SK-N-SH treated with all-trans-retinoic acid at 6 μM for 48 hours (cell line): ENCODE measurements around the gene GDF2.

Source experiments
- ATAC-seq: fragments of 200-7000 bp; cut with Tn5 transposase; 3 replicates; pipeline ENCODE4 v1.9.1; 2020; ENCODE audit warnings: mild to moderate bottlenecking, moderate library complexity
- ARNTL ChIP-seq: fragments of 450-650 bp; formaldehyde crosslinking; IDR thresholded peaks from 2 replicates; pipeline ENCODE4 v1.5.0; 2020; ENCODE audit warnings: low read depth, mild to moderate bottlenecking, moderate library complexity, borderline replicate concordance
- BACH2 ChIP-seq: fragments of 250-450 bp; sonication (Bioruptor Pico); IDR thresholded peaks from 2 replicates; pipeline ENCODE4 v1.9.0; 2021; ENCODE audit warnings: mild to moderate bottlenecking, borderline replicate concordance
- CREB5 ChIP-seq: fragments of 250-450 bp; sonication (Bioruptor Pico); IDR thresholded peaks from 2 replicates; pipeline ENCODE4 v1.5.1; 2020; ENCODE audit warnings: low read depth, mild to moderate bottlenecking, moderate library complexity
- CSDC2 ChIP-seq: fragments of 250-450 bp; sonication (Bioruptor Pico); IDR thresholded peaks from 2 replicates; pipeline ENCODE4 v1.5.0; 2020; ENCODE audit warnings: mild to moderate bottlenecking, moderate library complexity
- CSRNP3 ChIP-seq: fragments of 250-450 bp; sonication (Bioruptor Pico); IDR thresholded peaks from 2 replicates; pipeline ENCODE4 v1.5.1; 2021; ENCODE audit warnings: mild to moderate bottlenecking, moderate library complexity
- ESRRG ChIP-seq: fragments of 250-450 bp; sonication (Bioruptor Pico); IDR thresholded peaks from 2 replicates; pipeline ENCODE4 v1.6.1; 2021; ENCODE audit warnings: mild to moderate bottlenecking
- GLIS3 ChIP-seq: fragments of 250-450 bp; sonication (Bioruptor Pico); IDR thresholded peaks from 2 replicates; pipeline ENCODE4 v1.5.0; 2020; ENCODE audit warnings: mild to moderate bottlenecking, moderate library complexity
- ISL1 ChIP-seq: fragments of 250-450 bp; sonication (Bioruptor Pico); IDR thresholded peaks from 2 replicates; pipeline ENCODE4 v2.1.2; 2022; ENCODE audit warnings: mild to moderate bottlenecking, moderate library complexity
- OSR1 ChIP-seq: fragments of 250-450 bp; sonication (Bioruptor Pico); IDR thresholded peaks from 2 replicates; pipeline ENCODE4 v1.8.0; 2022; ENCODE audit warnings: moderate library complexity, mild to moderate bottlenecking, inconsistent platforms
- PPARA ChIP-seq: fragments of 250-450 bp; sonication (Bioruptor Pico); IDR thresholded peaks from 2 replicates; pipeline ENCODE4 v1.5.0; 2020; ENCODE audit warnings: mild to moderate bottlenecking, borderline replicate concordance
- RARB ChIP-seq: fragments of 250-450 bp; sonication (Bioruptor Pico); IDR thresholded peaks from 2 replicates; pipeline ENCODE4 v1.8.0; 2021; ENCODE audit warnings: mild to moderate bottlenecking, moderate library complexity
- SNAI2 ChIP-seq: fragments of 250-450 bp; sonication (Bioruptor Pico); IDR thresholded peaks from 2 replicates; pipeline ENCODE4 v1.5.0; 2020; ENCODE audit warnings: mild to moderate bottlenecking, moderate library complexity
- TCF4 ChIP-seq: fragments of 250-450 bp; sonication (Bioruptor Pico); IDR thresholded peaks from 2 replicates; pipeline ENCODE4 v1.8.0; 2021; ENCODE audit warnings: mild to moderate bottlenecking, moderate library complexity, borderline replicate concordance
- TOX ChIP-seq: fragments of 250-450 bp; sonication (Bioruptor Pico); IDR thresholded peaks from 2 replicates; pipeline ENCODE4 v1.8.0; 2021; ENCODE audit warnings: mild to moderate bottlenecking, moderate library complexity, borderline replicate concordance
- ZC3H10 ChIP-seq: fragments of 250-450 bp; sonication (Bioruptor Pico); IDR thresholded peaks from 2 replicates; pipeline ENCODE4 v1.5.1; 2021; ENCODE audit warnings: mild to moderate bottlenecking, moderate library complexity
- ZFP3 ChIP-seq: fragments of 250-450 bp; sonication (Bioruptor Pico); IDR thresholded peaks from 2 replicates; pipeline ENCODE4 v1.5.0; 2020; ENCODE audit warnings: mild to moderate bottlenecking, moderate library complexity
- ZFP30 ChIP-seq: fragments of 450-650 bp; formaldehyde crosslinking; IDR thresholded peaks from 2 replicates; pipeline ENCODE4 v1.5.0; 2022; ENCODE audit warnings: mild to moderate bottlenecking, moderate library complexity
- ZNF565 ChIP-seq: fragments of 450-650 bp; formaldehyde crosslinking; conservative IDR thresholded peaks from 2 replicates; pipeline ENCODE4 v1.5.0; 2020; ENCODE audit warnings: low read depth, mild to moderate bottlenecking, moderate library complexity
- ZNF70 ChIP-seq: fragments of 450-650 bp; formaldehyde crosslinking; IDR thresholded peaks from 2 replicates; pipeline ENCODE4 v1.5.0; 2020; ENCODE audit warnings: mild to moderate bottlenecking, moderate library complexity
- ZNF8 ChIP-seq: fragments of 450-650 bp; formaldehyde crosslinking; IDR thresholded peaks from 2 replicates; pipeline ENCODE4 v1.5.0; 2020; ENCODE audit warnings: mild to moderate bottlenecking, moderate library complexity
- TF ChIP-seq, protein P1 (sequence below): fragments of 250-450 bp; sonication (Bioruptor Pico); IDR thresholded peaks from 2 replicates; pipeline ENCODE4 v1.8.0; 2020; ENCODE audit warnings: mild to moderate bottlenecking, moderate library complexity, borderline replicate concordance
- TF ChIP-seq, protein P2 (sequence below): fragments of 250-450 bp; sonication (Bioruptor Pico); IDR thresholded peaks from 2 replicates; pipeline ENCODE4 v1.5.0; 2020; ENCODE audit warnings: mild to moderate bottlenecking, moderate library complexity

Gene GDF2

DNA sequence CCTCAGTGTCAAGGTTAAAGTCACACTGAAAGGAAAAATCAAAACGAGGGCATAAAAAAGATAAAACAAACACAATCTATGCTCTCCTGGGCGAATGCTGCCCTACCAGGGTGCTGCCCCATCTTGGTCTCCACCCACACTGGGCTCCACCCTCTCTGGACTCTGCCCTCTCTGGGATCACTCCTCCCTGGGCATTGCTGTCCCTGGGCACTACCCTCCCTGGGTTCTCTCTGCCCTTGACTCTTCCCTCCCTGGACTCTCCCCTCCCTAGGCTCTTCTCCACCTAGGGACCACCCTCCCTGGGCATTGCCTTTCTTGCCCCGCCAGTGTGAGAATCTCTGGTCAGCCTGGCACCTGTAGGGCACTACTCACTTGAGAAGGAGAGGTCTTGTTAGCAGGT lies 8.6 kb downstream of the GDF2 start:
- TF ChIP-seq TCF4 (no peak), TOX (no peak), ZNF8 (CRISPR knock-in tag) (no peak), ESRRG (CRISPR knock-in tag) (no peak), CREB5 (CRISPR knock-in tag) (no peak), CSDC2 (no peak), ZNF70 (no peak)
- TF ChIP-seq, protein P1, sequence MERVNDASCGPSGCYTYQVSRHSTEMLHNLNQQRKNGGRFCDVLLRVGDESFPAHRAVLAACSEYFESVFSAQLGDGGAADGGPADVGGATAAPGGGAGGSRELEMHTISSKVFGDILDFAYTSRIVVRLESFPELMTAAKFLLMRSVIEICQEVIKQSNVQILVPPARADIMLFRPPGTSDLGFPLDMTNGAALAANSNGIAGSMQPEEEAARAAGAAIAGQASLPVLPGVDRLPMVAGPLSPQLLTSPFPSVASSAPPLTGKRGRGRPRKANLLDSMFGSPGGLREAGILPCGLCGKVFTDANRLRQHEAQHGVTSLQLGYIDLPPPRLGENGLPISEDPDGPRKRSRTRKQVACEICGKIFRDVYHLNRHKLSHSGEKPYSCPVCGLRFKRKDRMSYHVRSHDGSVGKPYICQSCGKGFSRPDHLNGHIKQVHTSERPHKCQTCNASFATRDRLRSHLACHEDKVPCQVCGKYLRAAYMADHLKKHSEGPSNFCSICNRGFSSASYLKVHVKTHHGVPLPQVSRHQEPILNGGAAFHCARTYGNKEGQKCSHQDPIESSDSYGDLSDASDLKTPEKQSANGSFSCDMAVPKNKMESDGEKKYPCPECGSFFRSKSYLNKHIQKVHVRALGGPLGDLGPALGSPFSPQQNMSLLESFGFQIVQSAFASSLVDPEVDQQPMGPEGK = no peak
- ATAC-seq = no peak

- ATAC-seq = no peak
- no peak for TF ChIP-seq ZFP3 (CRISPR knock-in tag)
- no peak for TF ChIP-seq ZC3H10 (CRISPR knock-in tag)
- TF ChIP-seq BACH2 (CRISPR knock-in tag) = no peak
- TF ChIP-seq, protein P2, sequence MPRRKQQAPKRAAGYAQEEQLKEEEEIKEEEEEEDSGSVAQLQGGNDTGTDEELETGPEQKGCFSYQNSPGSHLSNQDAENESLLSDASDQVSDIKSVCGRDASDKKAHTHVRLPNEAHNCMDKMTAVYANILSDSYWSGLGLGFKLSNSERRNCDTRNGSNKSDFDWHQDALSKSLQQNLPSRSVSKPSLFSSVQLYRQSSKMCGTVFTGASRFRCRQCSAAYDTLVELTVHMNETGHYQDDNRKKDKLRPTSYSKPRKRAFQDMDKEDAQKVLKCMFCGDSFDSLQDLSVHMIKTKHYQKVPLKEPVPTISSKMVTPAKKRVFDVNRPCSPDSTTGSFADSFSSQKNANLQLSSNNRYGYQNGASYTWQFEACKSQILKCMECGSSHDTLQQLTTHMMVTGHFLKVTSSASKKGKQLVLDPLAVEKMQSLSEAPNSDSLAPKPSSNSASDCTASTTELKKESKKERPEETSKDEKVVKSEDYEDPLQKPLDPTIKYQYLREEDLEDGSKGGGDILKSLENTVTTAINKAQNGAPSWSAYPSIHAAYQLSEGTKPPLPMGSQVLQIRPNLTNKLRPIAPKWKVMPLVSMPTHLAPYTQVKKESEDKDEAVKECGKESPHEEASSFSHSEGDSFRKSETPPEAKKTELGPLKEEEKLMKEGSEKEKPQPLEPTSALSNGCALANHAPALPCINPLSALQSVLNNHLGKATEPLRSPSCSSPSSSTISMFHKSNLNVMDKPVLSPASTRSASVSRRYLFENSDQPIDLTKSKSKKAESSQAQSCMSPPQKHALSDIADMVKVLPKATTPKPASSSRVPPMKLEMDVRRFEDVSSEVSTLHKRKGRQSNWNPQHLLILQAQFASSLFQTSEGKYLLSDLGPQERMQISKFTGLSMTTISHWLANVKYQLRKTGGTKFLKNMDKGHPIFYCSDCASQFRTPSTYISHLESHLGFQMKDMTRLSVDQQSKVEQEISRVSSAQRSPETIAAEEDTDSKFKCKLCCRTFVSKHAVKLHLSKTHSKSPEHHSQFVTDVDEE = no peak
- no peak for TF ChIP-seq ESRRG (CRISPR knock-in tag)
- no peak for TF ChIP-seq TCF4
- no peak for TF ChIP-seq PPARA (CRISPR knock-in tag)
- TF ChIP-seq ZNF565 (CRISPR knock-in tag) = no peak
- no peak for TF ChIP-seq CREB5 (CRISPR knock-in tag)
- TF ChIP-seq ZNF70 = no peak
- TF ChIP-seq ZNF8 (CRISPR knock-in tag) = no peak
- TF ChIP-seq ZFP30 (CRISPR knock-in tag) = no peak
- no peak for TF ChIP-seq RARB (CRISPR knock-in tag)
- no peak for TF ChIP-seq SNAI2 (CRISPR knock-in tag)
- TF ChIP-seq ISL1 (CRISPR knock-in tag) = no peak
- TF ChIP-seq ARNTL (CRISPR knock-in tag) = no peak
- TF ChIP-seq GLIS3 (CRISPR knock-in tag) = no peak
- TF ChIP-seq OSR1 (CRISPR knock-in tag) = no peak
- no peak for TF ChIP-seq TOX
- TF ChIP-seq, protein P1 = no peak
Observed at GRCh38 chr10:47331491-47331890, 9.2 kb downstream of the GDF2 start.

DNA sequence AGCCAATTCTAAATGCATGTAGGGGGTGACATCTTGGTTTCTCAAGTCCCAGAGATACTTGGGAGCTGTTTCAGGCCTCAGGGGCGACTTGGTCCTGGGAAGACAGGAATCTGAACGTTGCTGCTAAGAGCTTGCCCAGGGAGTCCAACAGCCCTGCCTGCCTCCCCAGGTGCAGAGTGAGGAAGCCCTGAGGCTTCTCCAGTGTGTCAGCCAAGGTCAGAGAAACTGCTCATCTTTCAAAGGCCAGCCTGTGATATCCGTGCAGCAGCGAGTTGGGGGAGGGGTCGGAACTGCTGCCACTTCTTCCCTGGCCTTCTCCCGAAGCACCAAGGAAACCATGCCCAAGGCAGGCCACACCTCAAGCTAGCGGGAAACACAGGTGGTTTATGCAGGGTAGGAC lies 9.7 kb downstream of the GDF2 start:
- TF ChIP-seq TOX = no peak
- no peak for TF ChIP-seq ZNF8 (CRISPR knock-in tag)
- no peak for ATAC-seq

- ATAC-seq = no peak
- TF ChIP-seq ZFP30 (CRISPR knock-in tag) (no peak), OSR1 (CRISPR knock-in tag) (no peak), CSRNP3 (CRISPR knock-in tag) (no peak), CREB5 (CRISPR knock-in tag) (no peak), SNAI2 (CRISPR knock-in tag) (no peak), CSDC2 (no peak), BACH2 (CRISPR knock-in tag) (no peak), PPARA (CRISPR knock-in tag) (no peak), ZNF565 (CRISPR knock-in tag) (no peak)
- TF ChIP-seq, protein P2 = no peak
Observed at GRCh38 chr10:47332371-47332770, 10.1 kb downstream of the GDF2 start.
